ENCODE data around the gene UGDH.
"Not testable (repeated sequence)": the region's sequence is repeated elsewhere in the genome, so short reads cannot be mapped to it uniquely, and the experiment has no call there.

Gene UGDH

GRCh38 chr4:39544580-39545315, 17.5 kb upstream of the UGDH start:
- H3F3A ChIP-seq (ENCODE audit: control insufficient read depth, insufficient read depth) = peaks cover 34% of the 10 kb centered on the region
- H3K4me3 ChIP-seq (ENCODE audit: low read length) = no peak overlapping the region
- peaks cover 9% of the 10 kb centered on the region for H3K36me3 ChIP-seq (ENCODE audit: control insufficient read depth, low read length)
- peaks cover 8% of the 10 kb centered on the region for H3K4me1 ChIP-seq (ENCODE audit: control insufficient read depth, low read length)
- H3K27me3 ChIP-seq (ENCODE audit: control insufficient read depth, low read length) = no peaks in the 10 kb centered on the region
- H3K9me2 ChIP-seq (replicated peaks; ENCODE audit: control insufficient read depth, low read length) = no peaks in the 10 kb centered on the region
- no peak overlapping the region for H3K4me2 ChIP-seq (ENCODE audit: low read length)
- H3K79me2 ChIP-seq (ENCODE audit: control insufficient read depth, low read length) = no peaks in the 10 kb centered on the region
- no peaks in the 10 kb centered on the region for H3K9me3 ChIP-seq (ENCODE audit: control insufficient read depth, insufficient read depth, low read length)
- H3K27ac ChIP-seq (ENCODE audit: low read depth, low read length) = no peak overlapping the region
- H4K20me1 ChIP-seq (ENCODE audit: control insufficient read depth, insufficient read depth, low read depth, low read length) = no peaks in the 10 kb centered on the region
- no peak for TF ChIP-seq EZH2phosphoT487 (IDR thresholded peaks at IDR 0.05; ENCODE audit: borderline replicate concordance, low read length)
- TF ChIP-seq, protein P1, sequence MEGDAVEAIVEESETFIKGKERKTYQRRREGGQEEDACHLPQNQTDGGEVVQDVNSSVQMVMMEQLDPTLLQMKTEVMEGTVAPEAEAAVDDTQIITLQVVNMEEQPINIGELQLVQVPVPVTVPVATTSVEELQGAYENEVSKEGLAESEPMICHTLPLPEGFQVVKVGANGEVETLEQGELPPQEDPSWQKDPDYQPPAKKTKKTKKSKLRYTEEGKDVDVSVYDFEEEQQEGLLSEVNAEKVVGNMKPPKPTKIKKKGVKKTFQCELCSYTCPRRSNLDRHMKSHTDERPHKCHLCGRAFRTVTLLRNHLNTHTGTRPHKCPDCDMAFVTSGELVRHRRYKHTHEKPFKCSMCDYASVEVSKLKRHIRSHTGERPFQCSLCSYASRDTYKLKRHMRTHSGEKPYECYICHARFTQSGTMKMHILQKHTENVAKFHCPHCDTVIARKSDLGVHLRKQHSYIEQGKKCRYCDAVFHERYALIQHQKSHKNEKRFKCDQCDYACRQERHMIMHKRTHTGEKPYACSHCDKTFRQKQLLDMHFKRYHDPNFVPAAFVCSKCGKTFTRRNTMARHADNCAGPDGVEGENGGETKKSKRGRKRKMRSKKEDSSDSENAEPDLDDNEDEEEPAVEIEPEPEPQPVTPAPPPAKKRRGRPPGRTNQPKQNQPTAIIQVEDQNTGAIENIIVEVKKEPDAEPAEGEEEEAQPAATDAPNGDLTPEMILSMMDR (IDR thresholded peaks at IDR 0.05; ENCODE audit: low read depth, low read length, poor library complexity, severe bottlenecking) = no peak

- not testable (repeated sequence) for H3K79me2 ChIP-seq (ENCODE audit: control insufficient read depth, low read length); H3K27me3 ChIP-seq (ENCODE audit: control insufficient read depth, low read length); H3K36me3 ChIP-seq (ENCODE audit: control insufficient read depth, low read length); H3K4me2 ChIP-seq (ENCODE audit: low read length); H3K9me2 ChIP-seq (replicated peaks; ENCODE audit: control insufficient read depth, low read length); H4K20me1 ChIP-seq (ENCODE audit: control insufficient read depth, insufficient read depth, low read depth, low read length); H3K9me3 ChIP-seq (ENCODE audit: control insufficient read depth, insufficient read depth, low read length); H3K4me1 ChIP-seq (ENCODE audit: control insufficient read depth, low read length); H3K27ac ChIP-seq (ENCODE audit: low read depth, low read length); H3K4me3 ChIP-seq (ENCODE audit: low read length)
- peaks cover 34% of the 10 kb centered on the region for H3F3A ChIP-seq (ENCODE audit: control insufficient read depth, insufficient read depth)
These were observed 16.8 kb upstream of the UGDH start for GRCh38 chr4:39544080-39544479.

- H3F3A ChIP-seq (ENCODE audit: control insufficient read depth, insufficient read depth) = peaks cover 28% of the 10 kb centered on the region
- no peaks in the 10 kb centered on the region for H4K20me1 ChIP-seq (ENCODE audit: control insufficient read depth, insufficient read depth, low read depth, low read length)
- H3K27ac ChIP-seq (ENCODE audit: low read depth, low read length) = no peak overlapping the region
- no peaks in the 10 kb centered on the region for H3K79me2 ChIP-seq (ENCODE audit: control insufficient read depth, low read length)
- TF ChIP-seq EZH2phosphoT487 (IDR thresholded peaks at IDR 0.05; ENCODE audit: borderline replicate concordance, low read length) = no peak
- TF ChIP-seq, protein P1 (IDR thresholded peaks at IDR 0.05; ENCODE audit: low read depth, low read length, poor library complexity, severe bottlenecking) = no peak
- H3K4me3 ChIP-seq (ENCODE audit: low read length) = no peak overlapping the region
- no peaks in the 10 kb centered on the region for H3K9me3 ChIP-seq (ENCODE audit: control insufficient read depth, insufficient read depth, low read length)
- peaks cover 8% of the 10 kb centered on the region for H3K4me1 ChIP-seq (ENCODE audit: control insufficient read depth, low read length)
- no peaks in the 10 kb centered on the region for H3K36me3 ChIP-seq (ENCODE audit: control insufficient read depth, low read length)
- no peaks in the 10 kb centered on the region for H3K27me3 ChIP-seq (ENCODE audit: control insufficient read depth, low read length)
- no peaks in the 10 kb centered on the region for H3K9me2 ChIP-seq (replicated peaks; ENCODE audit: control insufficient read depth, low read length)
- no peak overlapping the region for H3K4me2 ChIP-seq (ENCODE audit: low read length)
These were observed 15.8 kb upstream of the UGDH start for GRCh38 chr4:39543034-39543433.

- Histone ChIP-seq H3K27me3 (ENCODE audit: control insufficient read depth, low read length) (no peaks in the 10 kb centered on the region), H3K4me2 (ENCODE audit: low read length) (no peak overlapping the region), H3K79me2 (ENCODE audit: control insufficient read depth, low read length) (no peaks in the 10 kb centered on the region), H3K4me3 (ENCODE audit: low read length) (no peak overlapping the region), H3K9me3 (ENCODE audit: control insufficient read depth, insufficient read depth, low read length) (no peaks in the 10 kb centered on the region), H3K4me1 (ENCODE audit: control insufficient read depth, low read length) (peaks cover 8% of the 10 kb centered on the region), H4K20me1 (ENCODE audit: control insufficient read depth, insufficient read depth, low read depth, low read length) (no peaks in the 10 kb centered on the region), H3F3A (ENCODE audit: control insufficient read depth, insufficient read depth) (peaks cover 27% of the 10 kb centered on the region), H3K9me2 (replicated peaks; ENCODE audit: control insufficient read depth, low read length) (no peaks in the 10 kb centered on the region), H3K27ac (ENCODE audit: low read depth, low read length) (no peak overlapping the region), H3K36me3 (ENCODE audit: control insufficient read depth, low read length) (no peaks in the 10 kb centered on the region)
- no peak for TF ChIP-seq EZH2phosphoT487 (IDR thresholded peaks at IDR 0.05; ENCODE audit: borderline replicate concordance, low read length)
- TF ChIP-seq, protein P1 (IDR thresholded peaks at IDR 0.05; ENCODE audit: low read depth, low read length, poor library complexity, severe bottlenecking) = no peak
These were observed 15.4 kb upstream of the UGDH start for GRCh38 chr4:39542611-39543012.

Measured in DOHH2 (cell line).